Suprapubic skin (tissue), 4 donors: ENCODE measurements around the gene MVK. TPM values are rescaled to one million over a fixed set of nuclear protein-coding genes. Genes with fewer than 3 reads are reported as not detected.

Source experiments
- DNase-seq, 2 donors: peaks; one replicate each; pipeline ENCODE4 v3.0.0-alpha.2; 2019; ENCODE audit warnings: low spot score in 2 of 2
- H3K27ac ChIP-seq: fragments of 200-600 bp; sonication (generic); one replicate; pipeline ENCODE4 v1.5.1; 2019
- H3K27me3 ChIP-seq: fragments of 200-600 bp; sonication (generic); one replicate; pipeline ENCODE4 v1.5.1; 2019
- H3K36me3 ChIP-seq: fragments of 200-600 bp; sonication (generic); one replicate; pipeline ENCODE4 v1.5.1; 2019
- H3K4me1 ChIP-seq: fragments of 200-600 bp; sonication (generic); one replicate; pipeline ENCODE4 v1.5.1; 2019
- H3K4me3 ChIP-seq: fragments of 200-600 bp; sonication (generic); one replicate; pipeline ENCODE4 v1.5.1; 2019; ENCODE audit warnings: mild to moderate bottlenecking
- H3K9me3 ChIP-seq: fragments of 200-600 bp; sonication (generic); one replicate; pipeline ENCODE4 v1.5.1; 2019
- EP300 ChIP-seq: sonication (generic); formaldehyde crosslinking; IDR thresholded peaks from one replicate; pipeline ENCODE4 v1.6.1; 2017; ENCODE audit warnings: antibody characterized with exemption
- POLR2A ChIP-seq, 2 donors: fragments of 450-650 bp; IDR thresholded peaks; one replicate each; pipeline ENCODE4 v1.6.1; 2017; ENCODE audit warnings: antibody characterized with exemption in 2 of 2, mild to moderate bottlenecking in 2 of 2, moderate library complexity in 2 of 2
- POLR2AphosphoS5 ChIP-seq, 3 donors: sonication (generic); formaldehyde crosslinking; IDR thresholded peaks; one replicate each; pipeline ENCODE4 v1.6.1; 2017; ENCODE audit warnings: antibody characterized with exemption in 3 of 3
- WGBS: methylation state at CpG from one replicate; pipeline ENCODE4 v1.1.5; 2018; 5-methylcytosine and 5-hydroxymethylcytosine counted together
- total RNA-seq, 4 donors: library from RNA; depleted of rRNA; stranded (reverse); fragments of >200 nt; gene quantifications; one replicate each; pipeline ENCODE4 v1.1.0, GENCODE V29; 2016
- TF ChIP-seq, protein P1 (sequence below), 2 donors: fragments of 200-600 bp in 1 of 2; fragments of 450-650 bp in 1 of 2; sonication (generic) in 1 of 2; IDR thresholded peaks; one replicate each; pipeline ENCODE4 v1.5.1; 2016 to 2019; ENCODE audit warnings: antibody characterized with exemption in 2 of 2, mild to moderate bottlenecking in 1 of 2, moderate library complexity in 1 of 2

Gene MVK
- total RNA-seq, 4 donors from 2014 or later = 30.1 to 62.1 (median 37.2) TPM

- whole genome bisulfite sequencing = 90% methylated on average over 8 of the region's 10 CpGs
- H3K36me3 ChIP-seq = peaks cover 67% of the 10 kb centered on the region
Measured at GRCh38 chr12:109586385-109587296, 13.0 kb downstream of the MVK start.

DNA sequence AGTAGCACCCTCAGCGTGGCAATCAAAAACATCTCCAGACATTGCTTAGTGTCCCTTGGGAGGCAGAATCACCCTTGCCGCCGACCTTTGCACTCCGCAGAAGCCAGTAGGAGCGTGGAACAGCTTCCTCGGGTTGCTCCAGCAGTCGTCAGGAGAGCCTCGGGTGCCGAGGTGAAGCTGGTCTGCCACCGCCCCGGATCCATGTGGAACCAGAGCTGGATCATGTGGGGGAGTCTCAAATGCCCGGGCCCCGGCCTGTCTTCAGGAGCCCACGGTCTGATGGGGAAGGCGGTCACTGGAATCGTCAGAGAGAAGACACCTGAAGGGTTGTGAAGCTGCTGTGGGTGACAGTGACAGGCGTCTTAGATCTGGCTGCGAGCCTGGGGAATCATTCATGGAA, 14.3 kb downstream of the MVK start:
- Histone ChIP-seq H3K4me3 (no peak overlapping the region), H3K27ac (no peak overlapping the region), H3K9me3 (no peaks in the 10 kb centered on the region), H3K27me3 (no peaks in the 10 kb centered on the region), H3K4me1 (no peaks in the 10 kb centered on the region), H3K36me3 (peaks cover 70% of the 10 kb centered on the region)
- no peak for DNase-seq
- TF ChIP-seq POLR2AphosphoS5 (IDR thresholded peaks at IDR 0.05) (no peak), POLR2A (IDR thresholded peaks at IDR 0.05) (no peak), EP300 (no peak)
- TF ChIP-seq, protein P1, sequence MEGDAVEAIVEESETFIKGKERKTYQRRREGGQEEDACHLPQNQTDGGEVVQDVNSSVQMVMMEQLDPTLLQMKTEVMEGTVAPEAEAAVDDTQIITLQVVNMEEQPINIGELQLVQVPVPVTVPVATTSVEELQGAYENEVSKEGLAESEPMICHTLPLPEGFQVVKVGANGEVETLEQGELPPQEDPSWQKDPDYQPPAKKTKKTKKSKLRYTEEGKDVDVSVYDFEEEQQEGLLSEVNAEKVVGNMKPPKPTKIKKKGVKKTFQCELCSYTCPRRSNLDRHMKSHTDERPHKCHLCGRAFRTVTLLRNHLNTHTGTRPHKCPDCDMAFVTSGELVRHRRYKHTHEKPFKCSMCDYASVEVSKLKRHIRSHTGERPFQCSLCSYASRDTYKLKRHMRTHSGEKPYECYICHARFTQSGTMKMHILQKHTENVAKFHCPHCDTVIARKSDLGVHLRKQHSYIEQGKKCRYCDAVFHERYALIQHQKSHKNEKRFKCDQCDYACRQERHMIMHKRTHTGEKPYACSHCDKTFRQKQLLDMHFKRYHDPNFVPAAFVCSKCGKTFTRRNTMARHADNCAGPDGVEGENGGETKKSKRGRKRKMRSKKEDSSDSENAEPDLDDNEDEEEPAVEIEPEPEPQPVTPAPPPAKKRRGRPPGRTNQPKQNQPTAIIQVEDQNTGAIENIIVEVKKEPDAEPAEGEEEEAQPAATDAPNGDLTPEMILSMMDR (IDR thresholded peaks at IDR 0.05) = no peak
- 94% methylated on average over 7 of the region's 18 CpGs for WGBS

More at GRCh38 chr12:109586385-109587296, 13.0 kb downstream of the MVK start:
- Histone ChIP-seq H3K27me3 (no peaks in the 10 kb centered on the region), H3K4me1 (no peaks in the 10 kb centered on the region), H3K4me3 (no peak overlapping the region), H3K9me3 (no peaks in the 10 kb centered on the region), H3K27ac (no peak overlapping the region)
- TF ChIP-seq EP300 (no peak), POLR2A (IDR thresholded peaks at IDR 0.05) (no peak), POLR2AphosphoS5 (IDR thresholded peaks at IDR 0.05) (no peak)
- TF ChIP-seq, protein P1 (IDR thresholded peaks at IDR 0.05) = no peak
- DNase-seq = no peak

GRCh38 chr12:109588461-109589239, 15.1 kb downstream of the MVK start:
- 95% methylated on average over 26 of the region's 26 CpGs for WGBS
- no peak overlapping the region for H3K27ac ChIP-seq
- H3K4me1 ChIP-seq = no peaks in the 10 kb centered on the region
- H3K9me3 ChIP-seq = no peaks in the 10 kb centered on the region
- no peak for DNase-seq
- H3K27me3 ChIP-seq = no peaks in the 10 kb centered on the region
- TF ChIP-seq EP300 (no peak), POLR2A (IDR thresholded peaks at IDR 0.05) (no peak), POLR2AphosphoS5 (IDR thresholded peaks at IDR 0.05) (no peak)
- TF ChIP-seq, protein P1 (IDR thresholded peaks at IDR 0.05) = no peak
- no peak overlapping the region for H3K4me3 ChIP-seq
- H3K36me3 ChIP-seq = peaks cover 78% of the 10 kb centered on the region

DNA sequence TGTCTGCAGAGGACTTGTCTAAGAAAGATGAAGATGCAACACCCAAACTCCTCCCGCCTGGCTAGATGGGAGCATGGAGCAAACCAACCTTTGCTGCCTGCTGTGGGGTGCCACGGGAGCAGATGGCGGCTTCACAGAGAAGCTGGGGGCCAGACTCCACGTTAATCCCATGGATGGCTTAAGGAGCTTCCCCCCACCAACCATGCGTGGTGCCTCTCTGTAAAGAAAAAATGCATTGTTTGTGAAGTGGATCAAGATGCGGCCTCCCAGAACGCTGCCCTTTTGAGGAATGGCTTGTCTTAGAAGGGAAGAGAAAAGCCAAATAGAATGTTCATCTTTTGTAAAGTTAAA, 15.6 kb downstream of the MVK start:
- peaks cover 80% of the 10 kb centered on the region for H3K36me3 ChIP-seq
- no peaks in the 10 kb centered on the region for H3K27me3 ChIP-seq
- TF ChIP-seq EP300 (no peak), POLR2A (IDR thresholded peaks at IDR 0.05) (no peak), POLR2AphosphoS5 (IDR thresholded peaks at IDR 0.05) (no peak)
- TF ChIP-seq, protein P1 (IDR thresholded peaks at IDR 0.05) = no peak

More for the DNA sequence above, 15.6 kb downstream of the MVK start:
- H3K9me3 ChIP-seq = no peaks in the 10 kb centered on the region
- 77% methylated on average over 7 of the region's 7 CpGs for WGBS
- H3K4me3 ChIP-seq = no peak overlapping the region
- no peak for DNase-seq
- no peak overlapping the region for H3K27ac ChIP-seq
- H3K4me1 ChIP-seq = no peaks in the 10 kb centered on the region
